Ramos (cell line): ENCODE measurements around the gene IMP3.

ENCODE experiments used
- in situ Hi-C: fragments of 300-500 bp; cut with MboI; formaldehyde crosslinking; loops from one replicate; pipeline ENCODE4 v1.14.3; 2022; ENCODE audit warnings: low sequenced_read_pairs; ENCODE audit not compliant: unreplicated experiment

IMP3 gene

GRCh38 chr15:75636026-75636425 lies 4.0 kb downstream of the IMP3 start:
- in situ Hi-C loops: loop anchor here (25.0 kb wide), 1 partner anchor 274 kb away; the partner anchor contains the start of gene MAN2C1

- in situ Hi-C loops: loop anchor here (25.0 kb wide), 1 partner anchor 272 kb away; the partner anchor contains the start of gene MAN2C1
Measured at GRCh38 chr15:75633922-75634321, 6.1 kb downstream of the IMP3 start.

- in situ Hi-C loops: loop anchor here (25.0 kb wide), 1 partner anchor 270 kb away; the partner anchor contains the start of gene MAN2C1
Measured at GRCh38 chr15:75631935-75632334, 8.1 kb downstream of the IMP3 start.

- in situ Hi-C loops: loop anchor here (25.0 kb wide), 1 partner anchor 263 kb away; the partner anchor contains the start of gene MAN2C1
Measured at GRCh38 chr15:75625542-75626347, 14.3 kb downstream of the IMP3 start, which contains the start of gene SNUPN. TSS of gene SNUPN (minus strand) at chr15:75625725. CDS start at chr15:75621051, 4,674 bp downstream.

GRCh38 chr15:75622505-75622904 lies 17.5 kb downstream of the IMP3 start:
- in situ Hi-C loops: no loop called here

- in situ Hi-C loops: no loop called here
Measured at GRCh38 chr15:75620841-75621391, 19.1 kb downstream of the IMP3 start.

GRCh38 chr15:75620058-75620820 lies 19.8 kb downstream of the IMP3 start:
- in situ Hi-C loops: no loop called here

GRCh38 chr15:75616766-75617165 lies 23.3 kb downstream of the IMP3 start:
- in situ Hi-C loops: no loop called here

GRCh38 chr15:75606711-75607699 lies 33.0 kb downstream of the IMP3 start:
- in situ Hi-C loops: no loop called here

- in situ Hi-C loops: no loop called here
Measured at GRCh38 chr15:75606026-75606425, 34.0 kb downstream of the IMP3 start.

GRCh38 chr15:75599401-75599800 lies 40.6 kb downstream of the IMP3 start:
- in situ Hi-C loops: no loop called here

GRCh38 chr15:75598361-75598760 lies 41.7 kb downstream of the IMP3 start:
- in situ Hi-C loops: no loop called here

GRCh38 chr15:75597667-75598341 lies 42.2 kb downstream of the IMP3 start:
- in situ Hi-C loops: no loop called here

- in situ Hi-C loops: no loop called here
Measured at GRCh38 chr15:75596703-75597345, 43.2 kb downstream of the IMP3 start.

GRCh38 chr15:75594276-75594675 lies 45.7 kb downstream of the IMP3 start:
- in situ Hi-C loops: no loop called here

GRCh38 chr15:75591655-75592364 lies 48.2 kb downstream of the IMP3 start:
- in situ Hi-C loops: no loop called here

GRCh38 chr15:75590239-75590638 lies 49.8 kb downstream of the IMP3 start:
- in situ Hi-C loops: no loop called here
